Neural cell (in vitro differentiated cells): Measurements from ENCODE around the gene KLF17. TPM values are rescaled to one million over a fixed set of nuclear protein-coding genes. Genes with fewer than 3 reads are reported as not detected.

ENCODE experiments used
- H2AFZ ChIP-seq: fragments of 200-600, 300-800 bp; sonication (generic), shearing (Covaris generic); 2 replicates; pipeline ENCODE4 v1.6.0; 2014; ENCODE audit warnings: low read depth, mild to moderate bottlenecking, antibody characterized with exemption, low read length, moderate library complexity
- H3F3A ChIP-seq: fragments of 200-600 bp; shearing (Covaris generic); 2 replicates; pipeline ENCODE4 v1.6.1; 2016; ENCODE audit warnings: mild to moderate bottlenecking, moderate library complexity, mixed read lengths, antibody characterized with exemption, low read length; ENCODE audit not compliant: insufficient read depth, poor library complexity, severe bottlenecking
- H3K27ac ChIP-seq: fragments of 200-600, 300-800 bp; sonication (generic), shearing (Covaris generic); 2 replicates; pipeline ENCODE4 v1.5.1; 2014; ENCODE audit warnings: mild to moderate bottlenecking, low read length, moderate library complexity
- H3K27me3 ChIP-seq: fragments of 300-800, 200-600 bp; sonication (generic), shearing (Covaris generic); 2 replicates; pipeline ENCODE4 v1.6.0; 2014; ENCODE audit warnings: mild to moderate bottlenecking, low read depth, low read length, moderate library complexity; ENCODE audit not compliant: insufficient read depth
- H3K36me3 ChIP-seq: fragments of 300-800, 200-600 bp; sonication (generic), shearing (Covaris generic); 2 replicates; pipeline ENCODE4 v1.5.1; 2014; ENCODE audit warnings: mild to moderate bottlenecking, antibody characterized with exemption, low read length, moderate library complexity; ENCODE audit not compliant: insufficient read depth
- H3K4me2 ChIP-seq: fragments of 300-800, 200-600 bp; sonication (generic), shearing (Covaris generic); 2 replicates; pipeline ENCODE4 v1.6.0; 2014; ENCODE audit warnings: mild to moderate bottlenecking, low read length
- H3K4me3 ChIP-seq: fragments of 300-800, 200-600 bp; sonication (generic), shearing (Covaris generic); 2 replicates; pipeline ENCODE4 v1.5.1; 2014; ENCODE audit warnings: mild to moderate bottlenecking, low read length, moderate library complexity
- H3K79me2 ChIP-seq: fragments of 200-600 bp; shearing (Covaris generic); replicated peaks from 2 replicates; pipeline ENCODE4 v1.6.0; 2014; ENCODE audit warnings: mild to moderate bottlenecking, low read length, moderate library complexity; ENCODE audit not compliant: insufficient read depth
- H3K9ac ChIP-seq: fragments of 300-800, 200-600 bp; sonication (generic), shearing (Covaris generic); 2 replicates; pipeline ENCODE4 v1.6.1; 2016; ENCODE audit warnings: mild to moderate bottlenecking, low read length, mixed read lengths
- H3K9me2 ChIP-seq: fragments of 200-600 bp; shearing (Covaris generic); 2 replicates; pipeline ENCODE4 v1.6.1; 2016; ENCODE audit warnings: mild to moderate bottlenecking, low read length, mixed read lengths; ENCODE audit not compliant: insufficient read depth
- H3K9me3 ChIP-seq: fragments of 200-600, 300-800 bp; sonication (generic), shearing (Covaris generic); 2 replicates; pipeline ENCODE4 v1.6.1; 2016; ENCODE audit warnings: mild to moderate bottlenecking, mixed run types, low read length, moderate library complexity, mixed read lengths
- H4K20me1 ChIP-seq: fragments of 200-600 bp; shearing (Covaris generic); 2 replicates; pipeline ENCODE4 v1.6.1; 2016; ENCODE audit warnings: mild to moderate bottlenecking, mixed run types; ENCODE audit not compliant: insufficient read depth
- CTCF ChIP-seq: fragments of 450-650 bp; IDR thresholded peaks from 2 replicates; pipeline ENCODE4 v1.5.1; 2014; ENCODE audit warnings: antibody characterized with exemption, mild to moderate bottlenecking, moderate library complexity; ENCODE audit not compliant: poor library complexity, severe bottlenecking
- EP300 ChIP-seq: fragments of 450-650 bp; conservative IDR thresholded peaks from 2 replicates; pipeline ENCODE4 v1.6.1; 2014; ENCODE audit warnings: antibody characterized with exemption, mild to moderate bottlenecking, moderate library complexity; ENCODE audit not compliant: poor library complexity, severe bottlenecking
- EZH2 ChIP-seq: fragments of 200-600, 300-800 bp; shearing (Covaris generic), sonication (generic); IDR thresholded peaks from 2 replicates; pipeline ENCODE4 v1.6.1; 2014; ENCODE audit warnings: antibody characterized with exemption, low read length, borderline replicate concordance, mild to moderate bottlenecking; ENCODE audit not compliant: insufficient read depth, poor library complexity, severe bottlenecking
- MXI1 ChIP-seq: fragments of 450-650 bp; conservative IDR thresholded peaks from 2 replicates; pipeline ENCODE4 v1.6.1; 2014; ENCODE audit warnings: antibody characterized with exemption, mild to moderate bottlenecking; ENCODE audit not compliant: poor library complexity, severe bottlenecking
- POLR2AphosphoS5 ChIP-seq: IDR thresholded peaks from 2 replicates; pipeline ENCODE4 v1.6.1; 2012
- RAD21 ChIP-seq: fragments of 450-650 bp; conservative IDR thresholded peaks from 2 replicates; pipeline ENCODE4 v1.6.1; 2014; ENCODE audit warnings: antibody characterized with exemption, mild to moderate bottlenecking, moderate library complexity
- SMC3 ChIP-seq: fragments of 450-650 bp; conservative IDR thresholded peaks from 2 replicates; pipeline ENCODE4 v1.6.1; 2014; ENCODE audit warnings: antibody characterized with exemption, mild to moderate bottlenecking, moderate library complexity; ENCODE audit not compliant: poor library complexity
- TAF1 ChIP-seq: IDR thresholded peaks from 2 replicates; pipeline ENCODE4 v1.6.1; 2012; ENCODE audit warnings: low read depth
- polyA plus RNA-seq: library from polyadenylated mRNA; depleted of rRNA; stranded (reverse); fragments of >200 nt; gene quantifications from 2 replicates; pipeline ENCODE4 v1.2.3, GENCODE V29; 2014
- TF ChIP-seq, protein P1 (sequence below): IDR thresholded peaks from 2 replicates; pipeline ENCODE4 v1.6.1; 2012; ENCODE audit warnings: borderline replicate concordance

KLF17 gene
- polyA plus RNA-seq, 1 donor from 2014 or later, result not detected

- Histone ChIP-seq H3K9me3 (no peaks in the 10 kb centered on the region), H2AFZ (no peak within 1 kb of the TSS), H3K4me2 (no peak within 1 kb of the TSS), H4K20me1 (no peaks in the 10 kb centered on the region), H3K27ac (no peak within 1 kb of the TSS), H3K27me3 (no peaks in the 10 kb centered on the region), H3F3A (no peaks in the 10 kb centered on the region), H3K4me3 (no peak within 1 kb of the TSS), H3K9ac (no peak within 1 kb of the TSS), H3K9me2 (no peaks in the 10 kb centered on the region), H3K79me2 (no peaks in the 10 kb centered on the region), H3K36me3 (no peaks in the 10 kb centered on the region)
- TF ChIP-seq POLR2AphosphoS5 (no peak), EP300 (no peak), EZH2 (no peak), SMC3 (no peak), CTCF (no peak), TAF1 (no peak), MXI1 (no peak), RAD21 (no peak)
- TF ChIP-seq, protein P1, sequence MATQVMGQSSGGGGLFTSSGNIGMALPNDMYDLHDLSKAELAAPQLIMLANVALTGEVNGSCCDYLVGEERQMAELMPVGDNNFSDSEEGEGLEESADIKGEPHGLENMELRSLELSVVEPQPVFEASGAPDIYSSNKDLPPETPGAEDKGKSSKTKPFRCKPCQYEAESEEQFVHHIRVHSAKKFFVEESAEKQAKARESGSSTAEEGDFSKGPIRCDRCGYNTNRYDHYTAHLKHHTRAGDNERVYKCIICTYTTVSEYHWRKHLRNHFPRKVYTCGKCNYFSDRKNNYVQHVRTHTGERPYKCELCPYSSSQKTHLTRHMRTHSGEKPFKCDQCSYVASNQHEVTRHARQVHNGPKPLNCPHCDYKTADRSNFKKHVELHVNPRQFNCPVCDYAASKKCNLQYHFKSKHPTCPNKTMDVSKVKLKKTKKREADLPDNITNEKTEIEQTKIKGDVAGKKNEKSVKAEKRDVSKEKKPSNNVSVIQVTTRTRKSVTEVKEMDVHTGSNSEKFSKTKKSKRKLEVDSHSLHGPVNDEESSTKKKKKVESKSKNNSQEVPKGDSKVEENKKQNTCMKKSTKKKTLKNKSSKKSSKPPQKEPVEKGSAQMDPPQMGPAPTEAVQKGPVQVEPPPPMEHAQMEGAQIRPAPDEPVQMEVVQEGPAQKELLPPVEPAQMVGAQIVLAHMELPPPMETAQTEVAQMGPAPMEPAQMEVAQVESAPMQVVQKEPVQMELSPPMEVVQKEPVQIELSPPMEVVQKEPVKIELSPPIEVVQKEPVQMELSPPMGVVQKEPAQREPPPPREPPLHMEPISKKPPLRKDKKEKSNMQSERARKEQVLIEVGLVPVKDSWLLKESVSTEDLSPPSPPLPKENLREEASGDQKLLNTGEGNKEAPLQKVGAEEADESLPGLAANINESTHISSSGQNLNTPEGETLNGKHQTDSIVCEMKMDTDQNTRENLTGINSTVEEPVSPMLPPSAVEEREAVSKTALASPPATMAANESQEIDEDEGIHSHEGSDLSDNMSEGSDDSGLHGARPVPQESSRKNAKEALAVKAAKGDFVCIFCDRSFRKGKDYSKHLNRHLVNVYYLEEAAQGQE, result no peak
Measured at GRCh38 chr1:44141531-44141930, 22.9 kb downstream of the KLF17 start, which contains the start of gene KLF18. Gene KLF18, minus strand, starts transcription at chr1:44141631. Its CDS starts 0 bp downstream, at chr1:44141631.

GRCh38 chr1:44144962-44145756 lies 26.5 kb downstream of the KLF17 start:
- TF ChIP-seq MXI1, result no peak
- no peak for TF ChIP-seq RAD21
- TF ChIP-seq SMC3, result no peak
- no peak for TF ChIP-seq TAF1
- no peak for TF ChIP-seq POLR2AphosphoS5
- TF ChIP-seq CTCF, result no peak
- TF ChIP-seq EZH2, result no peak
- TF ChIP-seq EP300, result no peak
- TF ChIP-seq, protein P1, result no peak
- H3F3A ChIP-seq, result no peaks in the 10 kb centered on the region
- no peaks in the 10 kb centered on the region for H3K79me2 ChIP-seq
- H3K27me3 ChIP-seq, result no peaks in the 10 kb centered on the region
- no peaks in the 10 kb centered on the region for H3K36me3 ChIP-seq
- H3K4me2 ChIP-seq, result no peak overlapping the region
- H4K20me1 ChIP-seq, result no peaks in the 10 kb centered on the region
- H3K27ac ChIP-seq, result no peak overlapping the region
- no peaks in the 10 kb centered on the region for H3K9me3 ChIP-seq
- no peaks in the 10 kb centered on the region for H3K9me2 ChIP-seq
- H3K9ac ChIP-seq, result no peak overlapping the region
- no peak overlapping the region for H2AFZ ChIP-seq
- H3K4me3 ChIP-seq, result no peak overlapping the region
